Activated naive CD8-positive, alpha-beta T cell treated with anti-CD3 and anti-CD28 coated beads, Interleukin-2, amount 50 U/mL, for 24 hours (primary cell): ENCODE results near the gene SNIP1.
"Not testable (repeated sequence)": the region's sequence is repeated elsewhere in the genome, so short reads cannot be mapped to it uniquely, and the experiment has no call there.

Experiments used
- ATAC-seq: fragments of 150-1000 bp; cut with Tn5 transposase; one replicate; pipeline ENCODE4 v1.10.0; 2021
- DNase-seq: peaks from one replicate; pipeline ENCODE4 v3.0.0; 2021
- H3K27ac Mint-ChIP-seq: one replicate; pipeline ENCODE4 v1.8.0; 2021; ENCODE audit warnings: mild to moderate bottlenecking, mixed read lengths
- H3K27me3 Mint-ChIP-seq: one replicate; pipeline ENCODE4 v1.8.0; 2021; ENCODE audit warnings: mixed read lengths
- H3K36me3 Mint-ChIP-seq: one replicate; pipeline ENCODE4 v1.8.0; 2021; ENCODE audit warnings: low read depth, mixed read lengths
- H3K4me1 Mint-ChIP-seq: one replicate; pipeline ENCODE4 v1.8.0; 2021; ENCODE audit warnings: mixed read lengths
- H3K4me3 Mint-ChIP-seq: one replicate; pipeline ENCODE4 v1.8.0; 2021; ENCODE audit warnings: mild to moderate bottlenecking, moderate library complexity, mixed read lengths
- H3K9me3 Mint-ChIP-seq: one replicate; pipeline ENCODE4 v1.8.0; 2021; ENCODE audit warnings: mixed read lengths

The SNIP1 gene

GRCh38 chr1:37506740-37507139 lies 47.4 kb downstream of the SNIP1 start:
- Mint-ChIP-seq H3K4me1 (peaks cover 24% of the 10 kb centered on the region), H3K4me3 (no peak overlapping the region), H3K9me3 (no peaks in the 10 kb centered on the region), H3K27me3 (no peaks in the 10 kb centered on the region), H3K36me3 (peaks cover 46% of the 10 kb centered on the region), H3K27ac (no peak overlapping the region)
- DNase-seq (no peak), ATAC-seq (no peak)

DNA sequence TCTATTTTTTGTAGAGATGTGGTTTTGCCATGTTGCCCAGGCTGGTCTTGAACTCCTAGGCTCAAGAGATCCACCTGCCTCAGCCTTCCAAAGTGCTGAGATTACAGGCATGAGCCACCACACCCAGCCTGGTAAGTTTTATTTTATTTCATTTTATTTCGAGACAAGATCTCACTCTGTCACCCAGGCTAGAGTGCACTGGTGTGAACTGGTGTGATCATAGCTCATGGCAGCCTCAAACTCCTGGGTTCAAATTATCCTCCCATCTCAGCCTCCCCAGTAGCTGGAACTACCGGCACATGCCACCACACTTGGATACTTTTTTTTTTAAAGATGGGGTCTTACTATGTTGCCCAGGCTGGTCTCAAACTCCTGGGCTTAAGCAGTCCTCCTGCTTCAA lies 51.3 kb downstream of the SNIP1 start:
- not testable (repeated sequence) for DNase-seq, ATAC-seq, H3K4me3 Mint-ChIP-seq, H3K9me3 Mint-ChIP-seq, H3K4me1 Mint-ChIP-seq, H3K27me3 Mint-ChIP-seq, H3K27ac Mint-ChIP-seq
- peaks cover 42% of the 10 kb centered on the region for H3K36me3 Mint-ChIP-seq

DNA sequence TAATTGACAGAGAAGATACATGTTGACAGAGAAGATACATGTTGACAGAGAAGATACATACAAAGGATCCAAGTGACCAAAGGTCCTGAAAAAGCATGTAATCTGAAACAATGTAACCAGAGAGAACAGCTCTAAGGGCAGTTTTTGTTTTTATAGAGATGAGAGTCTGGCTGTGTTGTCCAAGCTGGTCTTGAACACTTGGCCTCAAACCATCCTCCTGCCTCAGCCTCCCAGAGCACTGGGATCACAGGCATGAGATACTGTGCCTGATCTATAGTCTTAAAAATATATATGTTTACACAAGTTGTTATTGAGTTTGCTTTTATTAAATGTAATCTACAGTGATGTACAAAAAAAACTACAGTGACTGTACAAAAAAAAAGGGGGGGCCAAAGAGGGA lies 52.0 kb downstream of the SNIP1 start:
- H3K27me3 Mint-ChIP-seq, result no peaks in the 10 kb centered on the region
- H3K27ac Mint-ChIP-seq, result no peak overlapping the region
- no peak overlapping the region for H3K4me3 Mint-ChIP-seq
- H3K4me1 Mint-ChIP-seq, result peaks cover 2% of the 10 kb centered on the region
- no peak for ATAC-seq
- peaks cover 36% of the 10 kb centered on the region for H3K36me3 Mint-ChIP-seq
- no peaks in the 10 kb centered on the region for H3K9me3 Mint-ChIP-seq
- DNase-seq, result no peak

- no peaks in the 10 kb centered on the region for H3K9me3 Mint-ChIP-seq
- DNase-seq (no peak), ATAC-seq (no peak)
- H3K27ac Mint-ChIP-seq, result no peak overlapping the region
- peaks cover 2% of the 10 kb centered on the region for H3K4me1 Mint-ChIP-seq
- H3K36me3 Mint-ChIP-seq, result peaks cover 35% of the 10 kb centered on the region
- H3K27me3 Mint-ChIP-seq, result no peaks in the 10 kb centered on the region
- H3K4me3 Mint-ChIP-seq, result no peak overlapping the region
Measured at GRCh38 chr1:37501661-37502060, 52.4 kb downstream of the SNIP1 start.

GRCh38 chr1:37498872-37499617 lies 55.0 kb downstream of the SNIP1 start:
- no peaks in the 10 kb centered on the region for H3K27me3 Mint-ChIP-seq
- H3K27ac Mint-ChIP-seq, result no peak overlapping the region
- DNase-seq (no peak), ATAC-seq (no peak)
- H3K36me3 Mint-ChIP-seq, result peaks cover 26% of the 10 kb centered on the region
- H3K4me3 Mint-ChIP-seq, result no peak overlapping the region
- no peaks in the 10 kb centered on the region for H3K9me3 Mint-ChIP-seq
- peaks cover 7% of the 10 kb centered on the region for H3K4me1 Mint-ChIP-seq

DNA sequence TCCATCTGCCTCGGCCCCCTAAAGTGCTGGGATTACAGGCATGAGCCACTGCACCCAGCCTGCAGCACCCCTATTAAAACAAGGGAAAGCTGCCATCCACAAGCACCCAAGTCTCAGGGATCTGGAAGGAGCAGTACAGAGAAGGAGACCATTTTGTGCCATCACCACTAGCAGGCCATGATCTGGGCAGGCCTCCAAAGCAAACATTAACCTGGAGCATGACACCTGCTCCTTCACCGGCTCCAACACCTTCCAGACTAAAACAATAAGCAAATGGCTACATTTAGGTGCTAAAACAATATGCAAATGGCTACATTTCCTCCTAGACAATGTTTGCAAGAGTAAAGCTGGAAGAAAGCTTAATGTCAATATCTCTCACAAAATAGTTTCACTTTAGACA lies 56.3 kb downstream of the SNIP1 start:
- H3K9me3 Mint-ChIP-seq, result no peaks in the 10 kb centered on the region
- peaks cover 35% of the 10 kb centered on the region for H3K36me3 Mint-ChIP-seq
- H3K4me1 Mint-ChIP-seq, result peaks cover 13% of the 10 kb centered on the region
- H3K27ac Mint-ChIP-seq, result no peak overlapping the region
- H3K4me3 Mint-ChIP-seq, result no peak overlapping the region
- no peaks in the 10 kb centered on the region for H3K27me3 Mint-ChIP-seq
- DNase-seq (no peak), ATAC-seq (no peak)

GRCh38 chr1:37495875-37496274 lies 58.2 kb downstream of the SNIP1 start:
- peaks cover 33% of the 10 kb centered on the region for H3K36me3 Mint-ChIP-seq
- H3K4me1 Mint-ChIP-seq, result peaks cover 13% of the 10 kb centered on the region
- H3K9me3 Mint-ChIP-seq, result no peaks in the 10 kb centered on the region
- DNase-seq, result no peak
- no peaks in the 10 kb centered on the region for H3K27me3 Mint-ChIP-seq
- ATAC-seq, result no peak
- no peak overlapping the region for H3K4me3 Mint-ChIP-seq
- H3K27ac Mint-ChIP-seq, result no peak overlapping the region

DNA sequence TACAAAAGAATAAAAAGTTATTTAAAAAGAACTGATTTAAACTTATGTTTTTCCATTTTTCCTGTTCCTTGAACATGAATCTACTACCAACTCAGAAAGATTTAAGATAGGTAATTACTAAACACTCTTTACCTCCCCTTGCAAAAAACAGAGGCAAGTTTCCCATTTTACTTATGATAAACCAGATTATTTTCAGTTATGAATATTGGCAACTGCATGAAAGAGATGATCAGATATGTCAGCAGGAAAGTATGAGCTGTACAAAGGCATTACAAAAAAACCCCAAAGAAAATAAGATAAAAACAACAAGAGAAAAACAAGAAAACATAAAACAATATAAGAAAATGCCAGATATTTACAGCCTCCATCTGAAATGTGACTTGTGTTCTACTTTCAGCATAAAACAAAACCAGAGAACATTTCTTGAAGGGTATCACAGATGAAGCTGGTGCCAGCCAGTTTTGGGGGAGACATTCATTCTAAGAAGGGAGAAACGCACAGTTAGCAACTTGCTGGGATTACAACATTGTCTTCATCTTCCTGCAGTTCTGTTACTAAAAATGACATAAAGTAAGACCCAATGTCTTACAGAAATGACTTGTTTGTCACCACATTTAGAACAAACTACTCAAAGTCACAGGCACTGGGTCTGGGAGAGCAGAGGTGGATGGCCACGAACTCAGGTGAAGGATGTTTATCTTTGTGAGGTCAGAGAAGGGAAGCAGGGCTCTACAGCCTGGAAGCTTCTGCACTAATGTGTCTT lies 60.6 kb downstream of the SNIP1 start:
- no peaks in the 10 kb centered on the region for H3K27me3 Mint-ChIP-seq
- H3K27ac Mint-ChIP-seq, result peak overlapping the region; percentile 30
- no peaks in the 10 kb centered on the region for H3K9me3 Mint-ChIP-seq
- no peak overlapping the region for H3K4me3 Mint-ChIP-seq
- DNase-seq, result no peak
- H3K36me3 Mint-ChIP-seq, result peaks cover 22% of the 10 kb centered on the region
- ATAC-seq, result no peak
- peaks cover 10% of the 10 kb centered on the region for H3K4me1 Mint-ChIP-seq

GRCh38 chr1:37487619-37487984 lies 66.5 kb downstream of the SNIP1 start:
- Mint-ChIP-seq H3K36me3 (peaks cover 10% of the 10 kb centered on the region), H3K27me3 (no peaks in the 10 kb centered on the region), H3K4me3 (no peak overlapping the region), H3K27ac (peak overlapping the region; percentile 38), H3K9me3 (no peaks in the 10 kb centered on the region), H3K4me1 (peaks cover 15% of the 10 kb centered on the region)
- DNase-seq (no peak), ATAC-seq (no peak)

DNA sequence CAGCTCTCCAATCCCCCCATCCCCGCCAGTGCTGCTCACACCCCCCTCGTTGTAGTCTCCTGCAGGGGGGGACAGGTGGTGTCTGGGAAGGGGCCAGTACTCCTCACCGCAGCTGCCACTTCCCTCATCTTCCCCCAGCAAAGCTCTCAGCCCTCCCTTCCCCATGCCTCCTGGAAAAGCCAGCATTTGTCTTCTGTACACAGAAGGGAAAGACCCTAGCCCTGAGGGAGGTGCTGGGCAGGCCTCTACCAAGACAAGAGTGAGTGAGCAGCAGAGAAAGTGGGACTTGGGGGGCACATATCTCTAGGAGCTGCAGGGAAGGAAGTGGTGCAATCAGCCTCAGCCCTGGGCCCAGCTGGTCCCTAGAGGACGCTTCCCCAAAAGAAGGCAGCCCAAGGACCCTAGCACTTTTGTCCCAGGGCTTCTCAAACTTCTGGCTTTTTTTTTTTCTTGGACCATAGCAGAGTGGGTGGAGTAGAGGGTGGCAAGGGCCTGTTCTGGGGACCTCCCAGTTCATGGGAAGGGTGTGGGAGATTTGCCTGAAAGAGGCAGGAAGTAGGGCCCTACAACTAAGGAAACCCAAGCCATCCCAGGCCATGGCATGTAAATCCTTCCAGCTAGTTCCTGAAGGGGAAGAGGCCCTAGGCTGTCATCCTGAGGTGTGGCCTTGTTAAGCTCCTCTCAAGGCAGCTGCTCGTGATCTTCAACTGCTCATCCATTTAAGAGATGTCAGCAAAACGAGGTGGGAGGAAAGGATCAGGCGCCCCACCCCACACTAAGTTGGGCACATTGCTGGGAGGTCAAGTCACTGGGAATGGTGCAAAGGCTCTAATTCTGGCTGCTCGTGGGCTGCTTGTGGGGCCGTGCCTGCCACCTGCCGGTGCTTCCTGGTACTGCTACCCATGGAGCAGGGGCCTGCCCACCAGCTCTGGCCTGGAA lies 67.1 kb downstream of the SNIP1 start:
- DNase-seq, result peak; percentile 88
- Mint-ChIP-seq H3K27ac (peak overlapping the region; percentile 38), H3K4me3 (no peak overlapping the region), H3K9me3 (no peaks in the 10 kb centered on the region), H3K27me3 (no peaks in the 10 kb centered on the region), H3K36me3 (peaks cover 13% of the 10 kb centered on the region), H3K4me1 (peaks cover 22% of the 10 kb centered on the region)
- peak; percentile 37 for ATAC-seq

DNA sequence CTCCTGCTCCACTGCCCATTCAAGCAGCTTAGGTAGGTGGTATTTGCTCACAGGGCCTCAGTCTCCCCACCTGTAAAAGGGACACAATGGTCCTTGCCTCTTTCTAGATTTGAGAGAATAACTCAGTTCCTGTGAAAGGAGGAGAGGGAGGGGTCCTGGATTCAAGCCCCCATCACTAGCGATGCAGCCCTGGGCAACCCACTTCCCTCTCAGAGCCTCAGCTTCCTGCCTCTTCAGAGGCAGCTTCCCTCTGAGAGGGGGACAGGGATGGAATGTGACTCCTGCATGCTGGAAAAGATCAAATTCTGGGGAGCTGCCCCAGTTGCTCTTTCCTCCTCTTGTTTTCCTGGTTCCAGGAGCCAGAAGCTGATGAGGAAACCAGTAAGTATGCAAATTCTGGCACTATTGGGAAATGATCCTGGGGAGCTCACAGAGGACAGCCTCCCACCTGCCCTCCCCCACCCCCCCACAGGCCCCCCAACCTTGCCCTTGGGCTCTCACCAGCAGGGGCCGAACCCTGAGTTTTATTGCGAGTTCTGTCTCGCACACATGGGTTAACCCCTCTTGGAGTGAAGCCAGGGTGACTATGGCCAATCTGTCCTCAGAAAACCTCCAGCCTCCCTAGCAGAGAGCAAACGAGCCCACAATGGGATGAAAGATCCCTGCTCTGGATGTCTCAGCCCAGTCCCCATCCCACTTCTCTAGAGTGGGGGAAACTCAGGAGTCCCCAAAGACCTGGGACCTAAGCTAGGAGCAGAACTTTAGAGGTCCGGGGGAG lies 68.0 kb downstream of the SNIP1 start:
- Mint-ChIP-seq H3K36me3 (peaks cover 22% of the 10 kb centered on the region), H3K4me3 (no peak overlapping the region), H3K27me3 (no peaks in the 10 kb centered on the region), H3K9me3 (no peaks in the 10 kb centered on the region), H3K27ac (no peak overlapping the region), H3K4me1 (peaks cover 30% of the 10 kb centered on the region)
- no peak for DNase-seq
- no peak for ATAC-seq
